ENCODE data around the gene SDF4. TPM values are rescaled to one million over a fixed set of nuclear protein-coding genes. Genes with fewer than 3 reads are reported as not detected.

Gene SDF4
- total RNA-seq, 1 experiment from 2014 or later, result 254 TPM

GRCh38 chr1:1221887-1222574, 9.8 kb downstream of the SDF4 start:
- POLR2A ChIA-PET (ENCODE audit: unreplicated experiment), result no interaction called here
- H3K27ac ChIP-seq (ENCODE audit: low read length), result no peak overlapping the region
- no peaks in the 10 kb centered on the region for H3F3A ChIP-seq (ENCODE audit: low read length, unreplicated experiment)
- no peaks in the 10 kb centered on the region for H3K9me3 ChIP-seq (ENCODE audit: low read length)
- H3K4me3 ChIP-seq (ENCODE audit: low read length), result no peak overlapping the region
- no peaks in the 10 kb centered on the region for H4K20me1 ChIP-seq (ENCODE audit: low read length)
- no peak overlapping the region for H3K4me2 ChIP-seq (ENCODE audit: low read length)
- no peak overlapping the region for H3K9ac ChIP-seq (ENCODE audit: low read length)
- H3K36me3 ChIP-seq (ENCODE audit: low read depth, low read length), result peaks cover 53% of the 10 kb centered on the region; the same call in 1 of the 2 replicates
- H3K4me1 ChIP-seq (ENCODE audit: insufficient read depth, low read length), result no peaks in the 10 kb centered on the region
- BruUV-seq (replicated peaks), result no TSS peak
- TF ChIP-seq EZH2phosphoT487 (IDR thresholded peaks at IDR 0.05; ENCODE audit: borderline replicate concordance, low read length), result no peak
- no peak for TF ChIP-seq EZH2 (IDR thresholded peaks at IDR 0.05; ENCODE audit: low read length, unreplicated experiment)
- TF ChIP-seq CTCF (conservative IDR thresholded peaks at IDR 0.05; ENCODE audit: low read depth, low read length), result no peak
- CTCF ChIA-PET, result no interaction called here
- ATAC-seq (no peak), DNase-seq (no peak)
- no peaks in the 10 kb centered on the region for H3K27me3 ChIP-seq (ENCODE audit: low read length)
- H3K9me2 ChIP-seq (replicated peaks; ENCODE audit: low read length), result no peaks in the 10 kb centered on the region
- peaks cover 27% of the 10 kb centered on the region for H3K79me2 ChIP-seq (ENCODE audit: low read length)
- no peak overlapping the region for H2AFZ ChIP-seq (ENCODE audit: low read length)
- intact Hi-C loops (cut with micrococcal nuclease), result no loop called here

- ATAC-seq (no peak), DNase-seq (no peak)
- H3K9ac ChIP-seq (ENCODE audit: low read length), result no peak overlapping the region
- no peaks in the 10 kb centered on the region for H3K27me3 ChIP-seq (ENCODE audit: low read length)
- H3K36me3 ChIP-seq (ENCODE audit: low read depth, low read length), result peaks cover 47% of the 10 kb centered on the region; the same call in 1 of the 2 replicates
- H3K4me2 ChIP-seq (ENCODE audit: low read length), result no peak overlapping the region
- H3K4me1 ChIP-seq (ENCODE audit: insufficient read depth, low read length), result no peaks in the 10 kb centered on the region
- no peak overlapping the region for H2AFZ ChIP-seq (ENCODE audit: low read length)
- ChIA-PET POLR2A (ENCODE audit: unreplicated experiment) (no interaction called here), CTCF (no interaction called here)
- no peaks in the 10 kb centered on the region for H3K9me3 ChIP-seq (ENCODE audit: low read length)
- no peaks in the 10 kb centered on the region for H4K20me1 ChIP-seq (ENCODE audit: low read length)
- no TSS peak for BruUV-seq (replicated peaks)
- no peaks in the 10 kb centered on the region for H3F3A ChIP-seq (ENCODE audit: low read length, unreplicated experiment)
- H3K4me3 ChIP-seq (ENCODE audit: low read length), result no peak overlapping the region
- no peak for TF ChIP-seq CTCF (conservative IDR thresholded peaks at IDR 0.05; ENCODE audit: low read depth, low read length)
- TF ChIP-seq EZH2 (IDR thresholded peaks at IDR 0.05; ENCODE audit: low read length, unreplicated experiment), result no peak
- TF ChIP-seq EZH2phosphoT487 (IDR thresholded peaks at IDR 0.05; ENCODE audit: borderline replicate concordance, low read length), result no peak
- H3K27ac ChIP-seq (ENCODE audit: low read length), result no peak overlapping the region
- peaks cover 9% of the 10 kb centered on the region for H3K79me2 ChIP-seq (ENCODE audit: low read length)
- no peaks in the 10 kb centered on the region for H3K9me2 ChIP-seq (replicated peaks; ENCODE audit: low read length)
- intact Hi-C loops (cut with micrococcal nuclease), result no loop called here
These were observed 11.6 kb downstream of the SDF4 start for GRCh38 chr1:1220197-1220596.

- TF ChIP-seq CTCF (conservative IDR thresholded peaks at IDR 0.05; ENCODE audit: low read depth, low read length) (no peak), EZH2phosphoT487 (IDR thresholded peaks at IDR 0.05; ENCODE audit: borderline replicate concordance, low read length) (no peak), EZH2 (IDR thresholded peaks at IDR 0.05; ENCODE audit: low read length, unreplicated experiment) (no peak)
- ATAC-seq (no peak), DNase-seq (no peak)
- Histone ChIP-seq H3K4me2 (ENCODE audit: low read length) (no peak overlapping the region), H3K9ac (ENCODE audit: low read length) (no peak overlapping the region), H3K27ac (ENCODE audit: low read length) (no peak overlapping the region), H3K4me3 (ENCODE audit: low read length) (no peak overlapping the region), H3K9me2 (replicated peaks; ENCODE audit: low read length) (no peaks in the 10 kb centered on the region), H3K27me3 (ENCODE audit: low read length) (no peaks in the 10 kb centered on the region), H3K36me3 (ENCODE audit: low read depth, low read length) (peaks cover 43% of the 10 kb centered on the region; the same call in 1 of the 2 replicates), H3K4me1 (ENCODE audit: insufficient read depth, low read length) (no peaks in the 10 kb centered on the region), H3F3A (ENCODE audit: low read length, unreplicated experiment) (no peaks in the 10 kb centered on the region), H4K20me1 (ENCODE audit: low read length) (no peaks in the 10 kb centered on the region), H3K9me3 (ENCODE audit: low read length) (no peaks in the 10 kb centered on the region), H3K79me2 (ENCODE audit: low read length) (peaks cover under 1% of the 10 kb centered on the region; the same call in 1 of the 2 replicates), H2AFZ (ENCODE audit: low read length) (no peak overlapping the region)
- CTCF ChIA-PET, result no interaction called here
- POLR2A ChIA-PET (ENCODE audit: unreplicated experiment), result no interaction called here
- intact Hi-C loops (cut with micrococcal nuclease), result no loop called here
- no TSS peak for BruUV-seq (replicated peaks)
These were observed 12.5 kb downstream of the SDF4 start for GRCh38 chr1:1219341-1219740.

Data from PC-3 (cell line).